Suprapubic skin (tissue), 2 donors: ENCODE data around the gene NDST3.

Experiments used
- EP300 ChIP-seq: sonication (generic); formaldehyde crosslinking; IDR thresholded peaks from one replicate; pipeline ENCODE4 v1.6.1; 2017; ENCODE audit warnings: antibody characterized with exemption
- POLR2A ChIP-seq, 2 donors: fragments of 450-650 bp; IDR thresholded peaks; one replicate each; pipeline ENCODE4 v1.6.1; 2017; ENCODE audit warnings: antibody characterized with exemption in 2 of 2, mild to moderate bottlenecking in 2 of 2, moderate library complexity in 2 of 2

- TF ChIP-seq POLR2A (IDR thresholded peaks at IDR 0.05): no peak
- no peak for TF ChIP-seq EP300
These were observed 242.3 kb downstream of the NDST3 start for GRCh38 chr4:118276580-118276979.
